ENCODE data around the gene ANXA7.

The ANXA7 gene

DNA sequence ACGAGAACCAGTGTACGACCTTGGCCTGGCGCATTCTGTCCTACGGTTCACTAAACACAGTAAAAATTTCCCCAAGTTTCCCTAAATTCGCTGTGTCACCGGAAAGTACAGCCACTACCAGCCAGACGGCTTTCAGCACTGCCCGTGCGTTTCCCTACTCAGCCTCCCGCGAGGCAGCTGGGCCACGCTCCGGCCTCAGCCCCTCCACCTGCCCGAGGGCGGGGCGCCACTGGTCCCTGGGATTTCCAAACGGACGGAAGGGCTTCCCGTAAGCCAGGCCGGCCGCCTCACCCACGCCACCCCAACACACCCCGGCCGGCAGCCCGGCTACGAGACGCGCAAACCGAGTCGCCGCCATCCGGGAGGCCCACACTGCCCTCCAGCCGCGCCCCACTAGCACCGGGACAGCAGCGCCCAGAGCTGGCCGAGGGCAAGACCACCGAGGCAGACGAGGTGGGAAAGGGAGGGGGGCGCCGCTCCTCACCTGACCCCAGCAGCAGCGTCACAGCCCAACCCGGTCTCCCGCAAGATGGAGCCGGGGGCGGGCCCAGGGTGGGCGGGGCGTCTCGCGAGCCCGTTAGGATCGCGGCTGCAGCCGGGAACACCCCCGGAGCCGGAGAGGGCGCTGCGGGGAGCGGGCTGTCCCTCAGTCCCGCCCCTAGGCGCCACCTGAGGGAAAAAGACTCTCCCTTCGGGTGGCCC lies at the start of gene ANXA7:
ANXA7 (minus strand) TSS at position 531 of the 702 bp plus-strand sequence. CDS start 13,202 bp downstream, outside the sequence.
- peak; percentile 82 for DNase-seq

DNA sequence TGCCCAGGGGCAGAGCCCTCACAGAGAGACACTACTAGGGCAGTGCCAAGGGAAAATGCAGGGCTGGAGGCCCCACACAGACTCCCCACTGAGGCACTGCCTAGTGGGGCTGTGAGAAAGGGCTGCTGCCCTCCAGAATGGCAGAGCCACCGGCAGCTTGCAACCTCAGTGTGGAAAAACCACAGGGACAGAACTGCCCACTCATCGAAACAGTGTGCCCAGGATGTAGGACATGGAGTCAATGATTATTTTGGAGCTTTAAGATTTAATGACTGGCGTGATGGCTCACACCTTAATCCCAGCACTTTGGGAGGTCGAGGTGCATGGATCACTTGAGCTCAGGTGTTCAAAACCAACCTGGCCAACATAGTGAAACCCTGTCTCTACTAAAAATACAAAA lies 47.0 kb upstream of the ANXA7 start:
- no peak for DNase-seq

DNA sequence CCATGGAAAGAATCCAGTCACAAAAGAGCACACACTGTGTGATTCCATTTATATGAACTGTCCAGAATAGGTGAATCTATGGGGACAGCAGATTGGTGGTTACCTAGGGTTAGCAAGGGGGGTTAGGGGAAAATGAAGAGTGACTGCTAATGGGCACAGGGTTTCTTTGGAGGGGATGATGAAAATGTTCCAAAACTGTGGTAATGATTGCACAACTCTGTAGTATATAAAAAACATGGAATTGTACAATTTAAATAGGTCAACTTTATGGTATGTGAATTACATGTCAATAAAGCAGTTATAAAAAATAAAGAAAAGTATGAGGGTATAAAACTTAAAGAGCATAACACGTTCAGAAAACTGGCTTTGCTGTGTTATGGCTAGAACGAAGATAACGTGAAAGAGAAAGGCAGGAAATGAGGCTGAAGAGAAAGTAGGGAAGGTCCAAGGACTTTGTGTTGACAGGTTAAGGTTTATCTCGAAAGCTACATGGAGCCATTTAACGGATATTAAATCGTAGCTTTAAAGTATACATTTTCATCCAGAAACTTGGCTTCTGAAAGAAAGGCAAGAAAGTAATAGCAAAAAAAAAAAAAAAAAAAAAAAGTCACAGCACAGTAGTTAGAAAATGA lies 45.9 kb upstream of the ANXA7 start:
- DNase-seq, result no peak

DNA sequence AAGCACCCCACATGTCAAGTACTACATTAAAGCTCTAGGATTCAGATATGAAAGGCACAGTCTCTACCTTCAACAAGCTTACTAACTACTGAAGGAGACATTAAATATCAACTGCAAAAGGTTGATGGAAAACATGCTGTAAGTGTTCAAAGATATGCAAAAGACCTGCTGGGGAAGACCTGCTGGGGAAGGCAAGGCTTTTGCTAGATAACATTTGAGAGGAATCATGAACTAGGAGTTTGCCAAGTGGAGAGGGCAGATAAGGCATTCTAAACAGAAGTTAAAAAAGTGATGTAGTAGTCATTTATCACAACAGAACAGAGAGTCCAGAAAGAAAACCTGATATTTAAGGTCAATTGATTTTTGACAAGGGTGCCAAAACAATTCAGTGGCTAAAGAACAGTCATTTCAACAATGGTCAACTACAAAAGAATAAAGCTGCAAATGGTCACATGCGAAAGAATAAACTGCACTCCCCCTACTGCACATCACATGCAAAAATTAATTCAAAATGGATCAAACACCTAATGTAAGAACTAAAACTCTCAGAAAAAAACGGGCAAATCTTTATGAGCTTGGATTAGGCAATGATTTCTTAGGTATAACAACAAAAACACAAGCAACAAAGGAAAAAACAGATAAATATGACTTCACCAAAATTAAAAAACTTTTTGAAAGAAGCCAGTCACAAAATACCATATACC lies 42.5 kb upstream of the ANXA7 start:
- DNase-seq, result no peak

DNA sequence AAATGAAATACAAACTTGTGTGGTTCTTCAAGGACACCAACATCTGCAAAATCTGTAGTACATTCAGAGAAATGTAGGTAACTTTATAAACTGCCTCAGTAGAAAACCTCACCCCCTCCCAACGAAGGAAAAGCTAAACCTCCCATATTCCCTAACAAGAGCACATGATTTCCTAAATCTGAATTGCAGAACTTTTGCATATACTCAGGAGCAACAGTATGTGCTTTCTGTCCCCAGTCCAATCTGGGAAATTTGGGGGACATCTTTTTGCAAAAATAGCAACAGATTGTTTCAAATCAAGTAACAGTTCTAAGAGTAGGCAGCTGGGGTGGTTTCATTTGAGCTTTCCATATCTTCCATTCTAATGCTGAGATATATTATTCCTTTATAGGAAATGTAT lies 35.3 kb upstream of the ANXA7 start:
- no peak for DNase-seq

DNA sequence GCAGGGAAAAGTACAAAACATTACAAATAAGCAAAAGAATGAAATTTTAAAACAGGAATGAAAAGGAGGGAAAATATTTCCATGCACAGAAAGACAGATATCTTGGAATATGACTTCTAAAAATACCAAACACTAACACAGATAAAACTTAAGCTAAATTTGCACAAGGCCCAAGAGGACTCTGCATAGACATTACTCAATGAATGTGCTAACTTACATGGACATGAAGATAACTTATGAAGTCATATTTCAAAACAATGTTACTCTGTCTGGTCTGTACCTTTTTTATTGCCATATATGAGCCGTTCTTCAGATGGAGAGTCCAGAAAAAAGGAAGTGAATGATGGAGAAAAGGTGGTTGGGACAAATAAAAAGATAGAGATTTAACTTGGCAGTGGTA lies 34.5 kb upstream of the ANXA7 start:
- DNase-seq, result no peak

DNA sequence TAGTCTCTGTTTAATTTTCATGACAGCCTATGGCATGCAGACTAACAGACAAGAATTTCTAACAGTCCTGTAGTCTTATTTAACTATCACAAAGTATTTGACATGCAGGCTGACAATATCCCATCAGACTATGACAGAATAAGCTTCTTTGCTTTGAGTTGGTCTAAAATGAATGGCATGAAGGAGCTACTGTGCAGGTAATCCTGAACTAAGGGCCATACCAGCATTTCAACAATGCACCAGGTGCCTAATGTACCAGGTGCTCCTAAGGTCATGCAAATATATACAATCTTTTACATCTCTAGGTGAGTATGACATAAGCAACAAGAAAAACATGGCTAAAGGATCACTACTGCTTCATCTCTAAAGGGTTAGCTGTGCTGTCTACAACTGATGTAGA lies 33.1 kb upstream of the ANXA7 start:
- no peak for DNase-seq

DNA sequence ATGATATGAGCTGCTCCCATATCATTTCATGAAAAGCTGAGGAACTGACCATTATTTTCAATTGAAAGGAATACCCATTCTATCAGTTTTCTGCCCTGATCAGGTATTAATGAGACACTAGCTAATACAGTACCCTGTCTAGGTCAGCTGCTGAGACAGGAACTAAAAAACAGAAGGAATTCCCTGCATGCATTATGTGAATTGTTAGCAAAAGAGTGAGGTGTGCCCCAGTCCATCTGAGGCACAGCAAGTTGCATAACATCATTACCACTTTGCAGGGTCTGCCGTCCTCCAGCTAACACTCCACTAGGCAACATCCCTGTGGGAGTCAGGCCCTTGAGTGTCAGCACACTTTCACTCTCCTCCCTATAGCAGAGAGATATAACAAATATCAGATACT lies 30.6 kb upstream of the ANXA7 start:
- no peak for DNase-seq

DNA sequence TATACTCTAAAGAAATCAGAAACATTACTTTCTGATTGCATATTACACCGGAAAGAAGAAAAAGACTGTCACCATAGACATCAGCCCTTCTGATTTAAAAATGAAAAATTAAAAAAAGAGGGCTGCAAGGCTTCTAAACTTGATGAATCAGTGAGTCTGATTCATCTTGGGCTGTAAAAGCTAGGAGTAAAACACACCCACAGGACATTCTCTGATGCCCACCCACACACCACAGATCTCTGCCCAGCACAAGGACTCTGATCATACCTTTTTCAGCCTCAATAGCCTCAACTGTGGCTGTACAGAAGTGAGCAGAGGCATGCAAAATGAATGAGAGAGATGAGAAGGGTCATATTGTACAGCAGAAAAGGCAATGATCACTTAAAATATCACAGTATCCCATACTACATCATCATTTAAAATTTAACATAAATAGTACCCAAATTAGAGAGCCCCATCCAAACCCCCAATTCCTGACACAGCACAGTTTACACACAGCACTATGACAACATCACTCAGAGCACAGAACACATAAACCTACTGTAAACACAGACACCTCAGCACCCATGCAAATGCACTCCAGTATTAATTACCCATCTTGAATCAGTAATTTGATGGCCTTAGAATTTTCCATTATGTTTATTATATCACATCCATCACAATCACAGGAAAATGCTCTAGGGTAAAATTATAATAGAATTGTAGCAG lies 25.9 kb upstream of the ANXA7 start:
- DNase-seq, result no peak

DNA sequence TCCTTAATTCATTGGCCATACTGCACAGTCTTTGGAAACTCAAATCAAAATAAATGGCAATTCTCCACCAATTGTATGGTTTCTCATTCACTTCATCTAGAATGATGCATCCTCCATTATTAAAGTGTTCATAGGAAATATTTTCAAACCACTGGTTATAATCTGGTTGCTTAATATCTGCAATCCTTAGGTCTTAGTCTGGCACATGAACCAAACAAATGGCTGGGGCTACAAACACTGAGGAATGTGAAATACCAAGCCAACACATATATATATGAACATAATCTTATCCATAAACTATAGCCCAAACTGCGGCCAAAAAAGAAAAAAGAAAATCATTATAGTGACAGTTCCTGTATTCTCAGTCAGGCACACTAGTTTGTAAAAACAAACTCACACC lies 25.2 kb upstream of the ANXA7 start:
- no peak for DNase-seq

DNA sequence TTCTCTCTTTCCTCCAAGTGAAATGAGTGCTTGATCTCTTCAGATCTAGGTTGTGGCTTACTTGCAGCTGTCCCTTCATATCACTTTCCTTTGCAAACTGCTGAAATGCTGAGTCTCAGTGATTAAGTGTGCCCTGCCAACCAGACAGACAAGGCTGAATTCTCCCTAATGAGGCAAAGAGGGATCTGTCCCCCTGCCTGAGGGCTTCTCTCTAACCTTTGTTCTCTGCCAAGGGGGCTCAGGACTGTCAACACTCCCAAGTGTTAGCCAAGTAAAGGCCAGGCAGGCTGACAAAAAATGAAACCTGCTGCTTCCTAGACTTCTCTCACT lies 19.6 kb upstream of the ANXA7 start, which contains the start of gene MSS51:
MSS51 (minus strand) TSS at position 24 of the 330 bp plus-strand sequence. CDS start 5,277 bp downstream, outside the sequence.
- DNase-seq, result peak; percentile 53

DNA sequence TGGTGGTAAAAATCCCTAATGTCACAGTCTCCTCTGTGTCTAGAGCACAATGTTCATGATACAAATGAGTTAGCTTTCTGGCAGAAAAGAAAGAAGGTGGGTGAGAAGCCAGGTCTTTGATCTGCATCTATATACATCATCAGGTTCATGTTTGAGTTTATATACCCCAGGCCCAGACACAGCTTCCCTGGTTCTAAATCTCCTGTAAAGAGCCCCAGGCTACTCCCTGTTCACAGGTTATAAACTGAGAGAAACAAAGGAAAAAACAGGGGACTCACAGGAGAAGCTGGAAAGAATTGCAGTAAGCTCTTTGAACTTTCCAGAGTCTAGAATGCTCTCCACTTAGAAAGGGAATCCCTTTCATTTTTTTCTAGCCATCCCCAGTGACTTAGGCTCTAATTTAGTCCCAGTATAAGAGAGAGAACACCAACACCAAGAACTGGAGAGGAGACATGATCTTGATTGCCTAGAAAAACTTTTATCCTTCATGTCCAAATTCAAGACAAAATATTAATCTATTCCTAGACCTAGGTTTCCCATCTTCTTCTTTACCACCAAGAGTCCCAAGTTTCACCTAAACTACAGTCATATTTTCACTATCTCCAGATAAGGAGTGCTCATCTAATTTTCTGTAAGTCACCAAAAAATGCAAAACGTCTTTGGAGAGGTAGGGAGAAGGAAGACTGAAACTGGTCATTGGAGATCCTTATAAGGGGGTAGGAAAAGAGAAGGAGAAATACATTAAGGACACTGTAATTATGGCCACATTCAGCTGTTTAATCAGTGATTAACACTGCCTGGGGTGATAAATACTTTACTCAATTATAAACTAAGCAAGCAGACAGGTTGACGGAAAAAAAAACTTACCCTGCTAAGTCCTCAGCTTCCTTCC lies 19.0 kb upstream of the ANXA7 start:
- DNase-seq, result no peak

DNA sequence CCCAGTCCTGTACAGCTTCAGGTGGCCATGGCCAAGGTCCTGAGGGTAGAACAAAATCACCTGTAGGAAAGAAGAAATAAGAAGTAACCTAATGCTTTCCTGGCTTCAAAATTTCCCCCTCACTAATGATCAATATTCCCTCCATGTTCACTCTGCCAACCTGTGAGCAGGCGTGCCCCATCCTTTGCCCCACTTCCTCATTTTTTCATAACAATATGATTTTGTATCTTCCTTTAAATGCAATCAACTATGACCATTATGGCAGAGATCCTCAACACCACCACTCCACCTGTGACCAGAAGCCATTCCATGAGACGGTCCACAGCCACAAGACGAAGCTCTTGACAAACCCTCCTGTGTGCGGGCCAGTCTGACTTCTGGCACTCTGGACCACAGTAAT lies 12.5 kb upstream of the ANXA7 start:
- DNase-seq, result no peak

DNA sequence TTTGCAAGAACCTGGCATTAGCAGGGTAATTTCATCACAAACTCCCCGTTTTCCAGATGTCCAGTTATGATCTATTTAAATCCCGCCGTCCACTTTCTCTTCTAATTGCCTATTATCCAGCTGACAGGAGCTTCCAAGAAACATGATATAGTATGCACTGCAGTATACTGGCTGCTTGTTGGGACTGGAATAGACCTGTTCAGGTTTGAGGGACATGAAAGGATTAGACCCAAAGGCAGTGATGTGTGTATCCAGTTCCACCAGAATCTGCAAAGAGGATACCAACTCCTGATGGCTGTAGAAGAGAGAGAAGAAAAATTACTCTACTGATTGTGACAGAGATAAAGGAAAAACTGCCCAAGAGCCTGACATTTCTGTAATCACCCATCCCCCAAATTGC lies 10.6 kb upstream of the ANXA7 start:
- no peak for DNase-seq

DNA sequence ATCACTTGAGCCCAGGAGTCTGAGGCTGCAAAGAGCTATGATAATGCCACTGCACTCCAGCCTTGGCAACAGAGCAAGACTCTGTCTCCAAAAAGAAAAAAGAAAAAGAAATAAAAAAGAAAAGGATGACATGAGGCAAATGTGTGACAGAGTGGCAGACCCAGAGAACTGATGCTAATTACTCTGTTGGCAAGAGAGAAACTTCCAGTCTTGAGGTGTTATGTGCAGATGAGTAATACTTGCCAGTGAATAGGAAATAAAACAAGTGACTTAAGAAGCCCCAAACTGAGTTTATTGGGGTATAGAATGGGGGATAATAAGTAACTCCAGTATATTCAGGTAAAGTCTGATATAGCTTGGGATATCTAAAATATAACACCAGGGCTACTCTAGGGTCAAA lies 9.5 kb upstream of the ANXA7 start:
- DNase-seq, result no peak

DNA sequence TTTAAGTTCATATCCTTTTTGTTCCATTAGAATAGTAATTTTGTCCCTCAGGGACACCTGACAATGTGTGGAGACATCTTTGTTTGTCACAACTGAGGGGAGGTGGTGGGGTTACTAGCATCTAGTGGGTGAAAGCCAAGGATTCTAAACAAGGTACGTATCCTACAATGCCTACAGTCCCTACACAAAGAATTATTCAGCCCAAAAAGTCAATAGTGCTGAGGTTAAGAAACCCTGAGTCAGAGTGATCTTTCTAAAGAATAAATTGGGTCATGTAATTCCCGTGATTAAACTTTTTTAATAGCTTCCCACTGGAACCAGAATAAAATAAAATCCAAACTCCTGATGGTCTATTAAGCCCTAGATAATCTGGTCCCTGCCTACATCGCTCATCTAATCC lies 2.7 kb upstream of the ANXA7 start:
- DNase-seq, result no peak

DNA sequence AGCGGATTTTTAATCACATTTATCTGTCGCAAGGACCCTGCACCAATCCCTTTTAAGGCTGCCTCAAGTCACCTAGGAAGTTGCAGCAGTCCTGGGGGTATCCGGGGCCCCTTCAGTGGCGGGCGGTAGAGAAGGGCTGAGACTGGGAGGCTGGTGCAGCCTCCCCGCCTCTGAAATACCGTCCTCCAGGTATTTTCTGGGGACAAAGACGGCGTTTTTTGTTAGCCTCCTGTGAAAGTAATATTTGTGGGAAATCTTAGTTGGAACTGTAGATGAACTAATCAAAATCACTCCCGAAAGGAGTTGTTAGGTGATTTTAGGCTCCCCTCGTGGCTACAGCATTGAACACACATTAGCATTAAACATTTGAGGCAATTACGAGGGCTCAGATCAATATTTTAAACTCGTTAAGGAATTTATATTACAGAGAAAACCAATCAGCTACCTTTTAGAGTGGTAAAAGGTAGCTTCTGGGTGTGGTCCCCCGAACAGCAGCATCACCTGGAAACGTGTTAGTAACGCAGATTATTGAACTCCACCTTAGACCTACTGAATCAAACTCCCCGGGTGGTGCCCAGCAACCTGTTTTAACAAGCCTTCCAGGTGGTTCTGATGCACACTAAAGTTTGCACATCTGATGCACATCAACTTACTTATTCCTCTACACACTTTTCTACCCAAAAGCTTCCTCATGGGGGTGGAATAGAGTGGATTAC lies 530 bp upstream of the ANXA7 start:
- DNase-seq, result peak; percentile 36

DNA sequence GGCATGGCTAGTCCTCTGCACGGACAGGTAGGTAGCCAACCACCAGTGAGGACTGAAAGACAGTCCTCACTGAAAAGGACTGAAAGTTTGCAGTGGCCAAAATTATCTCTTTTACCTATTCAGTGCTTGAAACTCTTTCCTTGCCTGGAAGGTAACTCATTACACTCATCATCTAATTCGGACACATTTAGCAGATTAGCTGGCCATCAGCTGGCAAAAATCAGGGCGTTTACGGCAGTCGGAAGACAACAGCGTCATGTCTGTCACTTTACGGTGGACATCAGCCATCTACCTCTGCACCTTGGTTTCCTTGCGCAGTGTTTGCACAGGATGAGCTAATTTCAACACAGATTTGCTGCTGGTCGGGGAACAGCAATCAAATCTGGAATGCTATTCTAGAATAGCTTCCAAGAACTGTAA lies 740 bp downstream of the ANXA7 start:
- peak; percentile 74 for DNase-seq

DNA sequence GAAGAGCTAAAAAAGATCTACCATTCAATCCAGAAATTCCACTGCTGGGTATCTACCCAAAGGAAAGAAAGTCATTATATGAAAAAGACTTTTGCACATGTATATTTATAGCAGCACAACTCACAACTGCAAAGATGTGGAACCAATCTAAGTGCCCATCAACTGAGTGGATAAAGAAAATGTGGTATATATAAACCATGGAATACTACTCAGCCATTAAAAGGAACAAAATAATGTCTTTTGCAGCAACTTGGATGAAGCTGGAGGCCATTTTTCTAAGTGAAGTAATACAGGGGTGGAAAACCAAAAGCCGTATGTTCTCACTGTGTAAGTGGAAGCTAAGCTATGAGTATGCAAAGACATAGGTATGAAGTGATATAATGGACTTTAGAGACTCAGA lies 3.0 kb downstream of the ANXA7 start:
- no peak for DNase-seq

DNA sequence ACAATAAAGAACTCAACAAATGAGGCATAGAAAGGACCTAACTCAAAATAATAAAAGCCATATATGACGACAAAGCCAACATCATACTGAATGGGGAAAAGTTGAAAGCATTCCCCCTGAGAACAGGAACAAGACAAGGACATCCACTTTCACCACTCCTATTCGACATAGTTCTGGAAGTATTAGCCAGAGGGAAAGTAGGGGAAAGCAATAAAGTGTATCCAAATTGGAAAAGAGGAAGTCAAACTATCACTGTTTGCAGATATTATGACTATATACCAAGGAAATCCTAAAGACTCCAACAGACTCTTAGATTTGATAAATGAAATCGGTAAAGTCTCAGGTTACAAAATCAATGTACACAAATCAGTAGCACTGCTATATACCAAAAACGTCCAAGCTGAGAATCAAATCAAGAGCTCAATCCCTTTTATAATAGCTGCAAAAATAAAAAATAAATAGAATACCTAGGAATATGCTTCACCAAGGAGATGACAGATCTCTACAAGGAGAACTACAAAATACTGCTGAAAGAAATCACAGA lies 4.8 kb downstream of the ANXA7 start:
- DNase-seq, result no peak

DNA sequence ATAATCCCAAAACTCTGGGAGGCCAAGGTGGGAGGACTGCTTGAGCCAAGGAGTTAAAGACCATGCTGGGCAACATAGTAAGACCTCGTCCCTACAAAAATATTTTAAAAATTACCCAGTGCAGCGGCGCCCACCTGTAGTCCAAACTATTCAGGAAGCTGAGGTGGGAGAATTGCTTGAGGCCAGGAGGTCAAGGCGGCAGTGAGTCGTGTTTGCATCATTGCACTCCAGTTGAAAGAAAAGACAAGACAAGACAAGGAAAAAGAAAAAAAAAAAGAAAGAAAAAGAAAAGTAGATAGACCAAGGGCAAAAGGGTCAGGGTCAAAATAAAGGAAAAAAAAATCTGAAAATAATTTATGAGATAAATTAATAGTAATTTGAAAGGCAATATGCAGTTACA lies 5.8 kb downstream of the ANXA7 start:
- DNase-seq, result no peak

DNA sequence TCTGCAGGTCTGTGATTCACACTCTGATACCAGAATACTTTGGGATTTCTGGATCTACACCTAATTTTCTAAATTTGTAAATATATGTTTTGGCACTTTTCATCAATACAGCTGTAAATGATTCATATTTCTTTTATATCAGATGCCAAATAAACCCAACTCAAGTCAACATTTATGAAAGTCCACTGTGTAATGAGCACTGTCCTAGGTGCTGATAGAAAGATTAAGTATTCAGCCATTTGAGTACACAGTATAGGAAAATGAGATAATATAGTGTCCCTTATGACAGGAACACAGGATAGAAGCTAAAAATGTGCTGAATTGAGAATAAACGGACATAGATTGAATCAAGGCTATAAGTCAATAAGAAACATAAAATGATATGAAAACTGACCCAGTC lies 6.4 kb downstream of the ANXA7 start:
- DNase-seq, result no peak
